GM12878 (cell line): ENCODE measurements around the gene SKAP1. TPM values are rescaled to one million over a fixed set of nuclear protein-coding genes. Genes with fewer than 3 reads are reported as not detected.

Experiments used
- BCL11A ChIP-seq: IDR thresholded peaks from 2 replicates; pipeline ENCODE4 v1.6.1; 2011; ENCODE audit warnings: low read depth, low read length
- DPF2 ChIP-seq: fragments of 450-650 bp; IDR thresholded peaks from 2 replicates; pipeline ENCODE4 v1.6.1; 2017; ENCODE audit warnings: mild to moderate bottlenecking
- EGR1 ChIP-seq, 2 experiments: IDR thresholded peaks; 1 replicate in 1 of 2; 2 replicates in 1 of 2; pipeline ENCODE4 v1.6.1; 2011 to 2012; ENCODE audit warnings: low read depth in 2 of 2, low read length in 2 of 2, borderline replicate concordance in 1 of 2, mild to moderate bottlenecking in 1 of 2, moderate library complexity in 1 of 2
- HCFC1 ChIP-seq: fragments of 150-350 bp; IDR thresholded peaks from 2 replicates; pipeline ENCODE4 v1.6.1; 2014; ENCODE audit warnings: low read length
- MXI1 ChIP-seq: fragments of 150-350 bp; IDR thresholded peaks from 2 replicates; pipeline ENCODE4 v1.6.1; 2011; ENCODE audit warnings: low read depth, mild to moderate bottlenecking, inconsistent platforms, low read length, improper control_type of control experiment
- NBN ChIP-seq: fragments of 450-650 bp; IDR thresholded peaks from 2 replicates; pipeline ENCODE4 v1.6.1; 2016
- NRF1 ChIP-seq: conservative IDR thresholded peaks from 2 replicates; pipeline ENCODE4 v1.6.1; 2011; ENCODE audit warnings: mild to moderate bottlenecking, low read depth, low read length, improper control_type of control experiment
- PAX5 ChIP-seq: IDR thresholded peaks from 2 replicates; pipeline ENCODE4 v1.6.1; 2011; ENCODE audit warnings: low read depth, low read length, borderline replicate concordance
- RBBP5 ChIP-seq: fragments of 200-600 bp; sonication (generic); conservative IDR thresholded peaks from 2 replicates; pipeline ENCODE4 v1.6.1; 2016
- RCOR1 ChIP-seq: conservative IDR thresholded peaks from 2 replicates; pipeline ENCODE4 v1.6.1; 2012; ENCODE audit warnings: low read depth, low read length, improper control_type of control experiment
- RELA ChIP-seq: fragments of 450-650 bp; IDR thresholded peaks from 2 replicates; pipeline ENCODE4 v1.8.0; 2014; ENCODE audit warnings: borderline replicate concordance; ENCODE audit not compliant: partially characterized antibody
- RELB ChIP-seq: fragments of 450-650 bp; IDR thresholded peaks from 2 replicates; pipeline ENCODE4 v1.6.1; 2017; ENCODE audit warnings: low read depth, mild to moderate bottlenecking, moderate library complexity
- RFX5 ChIP-seq: IDR thresholded peaks from 2 replicates; pipeline ENCODE4 v1.6.1; 2011; ENCODE audit warnings: low read depth, low read length, improper control_type of control experiment
- TCF12 ChIP-seq: IDR thresholded peaks from 2 replicates; pipeline ENCODE4 v1.6.1; 2011; ENCODE audit warnings: low read depth, mild to moderate bottlenecking, low read length
- TCF3 ChIP-seq: IDR thresholded peaks from 2 replicates; pipeline ENCODE4 v1.6.1; 2012; ENCODE audit warnings: low read depth, mild to moderate bottlenecking, low read length, borderline replicate concordance; ENCODE audit not compliant: insufficient read depth
- ZBED1 ChIP-seq: IDR thresholded peaks from 2 replicates; pipeline ENCODE4 v1.6.1; 2016; ENCODE audit warnings: borderline replicate concordance
- ZNF207 ChIP-seq: fragments of 450-650 bp; IDR thresholded peaks from 2 replicates; pipeline ENCODE4 v1.6.1; 2014; ENCODE audit warnings: antibody characterized with exemption, mild to moderate bottlenecking, borderline replicate concordance
- ZNF24 ChIP-seq: fragments of 450-650 bp; IDR thresholded peaks from 2 replicates; pipeline ENCODE4 v1.6.1; 2017; ENCODE audit warnings: antibody characterized with exemption, mild to moderate bottlenecking
- polyA plus RNA-seq, 11 experiments: library from polyadenylated mRNA; depleted of rRNA in 4 of 11; unstranded in 6 of 11; stranded (reverse) in 5 of 11; fragments of >200 nt; fragmentation: Nextera tagmentation in 4 of 11; fragmentation: Illumina TruSeq in 1 of 11; extraction: Ambion mirVana in 4 of 11; extraction: Trizol in 1 of 11; gene quantifications; 1 replicate in 1 of 11; 2 replicates in 10 of 11; pipeline versions ENCODE4 v1.2.1 to v1.2.3, GENCODE V29; 2011 to 2016; ENCODE audit warnings: inconsistent platforms in 2 of 11, missing spikeins in 2 of 11, low read depth in 1 of 11
- total RNA-seq, 4 experiments: library from RNA; depleted of rRNA in 3 of 4; stranded (reverse); fragments of >200 nt in 3 of 4; fragmentation: Illumina TruSeq in 1 of 4; extraction: Trizol in 1 of 4; gene quantifications; 2 replicates each; pipeline versions ENCODE4 v1.2.1 to v1.2.3, GENCODE V29; 2013 to 2021
- TF ChIP-seq, protein P1 (sequence below): IDR thresholded peaks from 2 replicates; pipeline ENCODE4 v1.6.1; 2011; ENCODE audit warnings: borderline replicate concordance, low read depth, mild to moderate bottlenecking, moderate library complexity, mixed read lengths, low read length; ENCODE audit not compliant: insufficient read depth; ENCODE audit errors: extremely low read length
- TF ChIP-seq, protein P2 (sequence below): IDR thresholded peaks from 2 replicates; pipeline ENCODE4 v1.6.1; 2012; ENCODE audit warnings: low read depth, low read length, improper control_type of control experiment
- TF ChIP-seq, protein P3 (sequence below): fragments of 450-650 bp; IDR thresholded peaks from 2 replicates; pipeline ENCODE4 v1.6.1; 2017; ENCODE audit warnings: antibody characterized with exemption, mild to moderate bottlenecking, moderate library complexity

The SKAP1 gene
- total and polyA plus RNA-seq, 10 of the 15 experiments (the other 5 are each of a cell fraction or from before 2014, with no cell fraction given): 17.1 to 97.6 (median 35.9) TPM

DNA sequence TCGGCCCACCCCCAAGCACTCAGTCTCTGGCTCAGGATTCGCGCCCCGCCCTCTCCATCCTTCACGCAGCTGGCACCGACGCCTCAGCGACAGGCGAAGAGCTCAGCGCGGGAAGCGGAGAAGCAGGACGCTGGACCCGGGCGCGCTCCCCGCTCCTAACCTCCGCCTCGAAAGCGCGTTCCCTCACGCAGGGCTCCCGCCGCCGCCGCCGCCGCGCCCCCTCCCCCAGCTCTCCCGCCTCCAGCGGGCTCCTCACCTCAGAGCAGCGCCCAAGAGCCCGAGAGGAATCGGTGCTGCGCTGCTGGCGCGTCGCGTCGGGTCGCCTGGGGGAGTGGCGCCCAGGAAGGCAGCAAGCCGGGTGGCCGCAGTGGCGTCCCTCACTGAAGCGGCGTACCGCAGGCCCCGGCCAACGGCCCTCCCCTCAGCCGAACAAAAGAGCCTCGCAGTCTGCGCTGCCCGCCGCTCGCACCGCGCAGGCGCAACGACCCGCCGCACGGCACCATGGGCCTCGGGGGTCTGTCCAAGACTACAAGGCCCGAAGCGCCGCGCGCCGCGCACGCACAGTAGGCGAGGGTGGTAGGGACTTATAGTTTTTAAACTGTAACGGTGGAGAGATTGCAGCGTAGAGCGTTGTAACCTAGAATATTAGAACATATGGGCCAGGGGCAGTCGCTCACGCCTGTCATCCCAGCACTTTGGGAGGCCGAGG, 328.8 kb downstream of the SKAP1 start, which contains the start of gene CBX1 (continued):
- TF ChIP-seq, protein P1, sequence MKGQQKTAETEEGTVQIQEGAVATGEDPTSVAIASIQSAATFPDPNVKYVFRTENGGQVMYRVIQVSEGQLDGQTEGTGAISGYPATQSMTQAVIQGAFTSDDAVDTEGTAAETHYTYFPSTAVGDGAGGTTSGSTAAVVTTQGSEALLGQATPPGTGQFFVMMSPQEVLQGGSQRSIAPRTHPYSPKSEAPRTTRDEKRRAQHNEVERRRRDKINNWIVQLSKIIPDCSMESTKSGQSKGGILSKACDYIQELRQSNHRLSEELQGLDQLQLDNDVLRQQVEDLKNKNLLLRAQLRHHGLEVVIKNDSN: peak; percentile 52
- TF ChIP-seq BCL11A (0 out of 2 replicates have a peak, but pooled peaks have one; percentile 1), RELA (peak; percentile 8), NRF1 (peak; percentile 91), ZNF24 (peak; percentile 24; the same call in 1 of the 2 replicates), TCF3 (0 out of 2 replicates have a peak, but pooled peaks have one; percentile 7), RBBP5 (no peak), HCFC1 (peak; percentile 93), ZNF207 (peak; percentile 83), EGR1 (IDR thresholded peaks at IDR 0.05; ENCODE audit: borderline replicate concordance in 1 of 2, low read depth in 2 of 2, low read length in 2 of 2) (peak in 1 of 2 experiments; percentile 14; a peak in 1 of 3 replicates), PAX5 (no peak), MXI1 (0 out of 2 replicates have a peak, but pooled peaks have one; percentile 1), ZBED1 (no peak), RCOR1 (0 out of 2 replicates have a peak, but pooled peaks have one; percentile 76), DPF2 (peak; percentile 87; the same call in 1 of the 2 replicates), RFX5 (no peak), RELB (0 out of 2 replicates have a peak, but pooled peaks have one; percentile 39), NBN (peak; percentile 70), TCF12 (peak; percentile 41; the same call in 1 of the 2 replicates)
- TF ChIP-seq, protein P2, sequence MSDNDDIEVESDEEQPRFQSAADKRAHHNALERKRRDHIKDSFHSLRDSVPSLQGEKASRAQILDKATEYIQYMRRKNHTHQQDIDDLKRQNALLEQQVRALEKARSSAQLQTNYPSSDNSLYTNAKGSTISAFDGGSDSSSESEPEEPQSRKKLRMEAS: peak; percentile 33; the same call in 1 of the 2 replicates
- TF ChIP-seq, protein P3, sequence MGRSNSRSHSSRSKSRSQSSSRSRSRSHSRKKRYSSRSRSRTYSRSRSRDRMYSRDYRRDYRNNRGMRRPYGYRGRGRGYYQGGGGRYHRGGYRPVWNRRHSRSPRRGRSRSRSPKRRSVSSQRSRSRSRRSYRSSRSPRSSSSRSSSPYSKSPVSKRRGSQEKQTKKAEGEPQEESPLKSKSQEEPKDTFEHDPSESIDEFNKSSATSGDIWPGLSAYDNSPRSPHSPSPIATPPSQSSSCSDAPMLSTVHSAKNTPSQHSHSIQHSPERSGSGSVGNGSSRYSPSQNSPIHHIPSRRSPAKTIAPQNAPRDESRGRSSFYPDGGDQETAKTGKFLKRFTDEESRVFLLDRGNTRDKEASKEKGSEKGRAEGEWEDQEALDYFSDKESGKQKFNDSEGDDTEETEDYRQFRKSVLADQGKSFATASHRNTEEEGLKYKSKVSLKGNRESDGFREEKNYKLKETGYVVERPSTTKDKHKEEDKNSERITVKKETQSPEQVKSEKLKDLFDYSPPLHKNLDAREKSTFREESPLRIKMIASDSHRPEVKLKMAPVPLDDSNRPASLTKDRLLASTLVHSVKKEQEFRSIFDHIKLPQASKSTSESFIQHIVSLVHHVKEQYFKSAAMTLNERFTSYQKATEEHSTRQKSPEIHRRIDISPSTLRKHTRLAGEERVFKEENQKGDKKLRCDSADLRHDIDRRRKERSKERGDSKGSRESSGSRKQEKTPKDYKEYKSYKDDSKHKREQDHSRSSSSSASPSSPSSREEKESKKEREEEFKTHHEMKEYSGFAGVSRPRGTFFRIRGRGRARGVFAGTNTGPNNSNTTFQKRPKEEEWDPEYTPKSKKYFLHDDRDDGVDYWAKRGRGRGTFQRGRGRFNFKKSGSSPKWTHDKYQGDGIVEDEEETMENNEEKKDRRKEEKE: no peak
